Prostate gland (tissue), 1 donor: ENCODE measurements around the gene RNF123.

Experiments
- POLR2A ChIP-seq: fragments of 450-650 bp; IDR thresholded peaks from one replicate; pipeline ENCODE4 v1.6.1; 2016; ENCODE audit warnings: antibody characterized with exemption, mild to moderate bottlenecking
- POLR2AphosphoS5 ChIP-seq: sonication (generic); formaldehyde crosslinking; IDR thresholded peaks from one replicate; pipeline ENCODE4 v1.6.1; 2017; ENCODE audit warnings: antibody characterized with exemption

- TF ChIP-seq POLR2A = no peak
- no peak for TF ChIP-seq POLR2AphosphoS5
Measured at GRCh38 chr3:49664300-49664699, 25.1 kb upstream of the RNF123 start.
